HepG2 (cell line): Measurements from ENCODE around the gene JMJD6. TPM values are rescaled to one million over a fixed set of nuclear protein-coding genes. Genes with fewer than 3 reads are reported as not detected.

ENCODE experiments used
- HES4 ChIP-seq: sonication (generic); formaldehyde crosslinking; IDR thresholded peaks from 2 replicates; pipeline ENCODE4 v1.9.0; 2021; ENCODE audit warnings: mild to moderate bottlenecking, missing genetic modification reagents, borderline replicate concordance
- NAIF1 ChIP-seq: sonication (generic); formaldehyde crosslinking; IDR thresholded peaks from 2 replicates; pipeline ENCODE4 v1.5.0; 2020; ENCODE audit warnings: mild to moderate bottlenecking, missing genetic modification reagents, borderline replicate concordance
- NFYB ChIP-seq: sonication (generic); formaldehyde crosslinking; IDR thresholded peaks from 2 replicates; pipeline ENCODE4 v1.4.0; 2020; ENCODE audit warnings: missing genetic modification reagents
- NFYC ChIP-seq: IDR thresholded peaks from 2 replicates; pipeline ENCODE4 v1.6.1; 2016; ENCODE audit warnings: missing genetic modification reagents, missing compliant biosample characterization
- NR1H2 ChIP-seq: sonication (generic); formaldehyde crosslinking; IDR thresholded peaks from 2 replicates; pipeline ENCODE4 v1.8.1; 2022; ENCODE audit warnings: low read depth, missing genetic modification reagents, borderline replicate concordance
- REPIN1 ChIP-seq: sonication (generic); formaldehyde crosslinking; IDR thresholded peaks from 2 replicates; pipeline ENCODE4 v1.8.0; 2022; ENCODE audit warnings: missing genetic modification reagents, low read depth, mild to moderate bottlenecking, borderline replicate concordance
- SP2 ChIP-seq: sonication (generic); formaldehyde crosslinking; IDR thresholded peaks from 2 replicates; pipeline ENCODE4 v1.5.1; 2020; ENCODE audit warnings: mild to moderate bottlenecking, missing genetic modification reagents
- ZNF121 ChIP-seq: sonication (generic); formaldehyde crosslinking; IDR thresholded peaks from 2 replicates; pipeline ENCODE4 v1.5.0; 2020; ENCODE audit warnings: mild to moderate bottlenecking, missing genetic modification reagents
- polyA plus RNA-seq, 8 experiments: library from polyadenylated mRNA; depleted of rRNA in 3 of 8; stranded (reverse) in 7 of 8; unstranded in 1 of 8; fragments of >200 nt; fragmentation: Illumina TruSeq in 4 of 8; extraction: Trizol in 4 of 8; gene quantifications; 2 replicates each; pipeline versions ENCODE4 v1.2.1 to v1.2.3, GENCODE V29; 2011 to 2016; ENCODE audit warnings: low read depth in 4 of 8, missing spikeins in 1 of 8, mixed read lengths in 1 of 8; ENCODE audit not compliant: insufficient read depth in 1 of 8
- total RNA-seq, 5 experiments: library from RNA; depleted of rRNA; stranded (reverse); fragments of >200 nt; fragmentation: Illumina TruSeq; extraction: Trizol; gene quantifications; 2 replicates each; pipeline ENCODE4 v1.2.3, GENCODE V29; 2016; ENCODE audit warnings: low read depth in 1 of 5
- TF ChIP-seq, protein P1 (sequence below): IDR thresholded peaks from 2 replicates; pipeline ENCODE4 v1.6.1; 2016; ENCODE audit warnings: missing compliant biosample characterization, missing genetic modification reagents, borderline replicate concordance
- TF ChIP-seq, protein P2 (sequence below): sonication (generic); formaldehyde crosslinking; IDR thresholded peaks from 2 replicates; pipeline ENCODE4 v1.8.0; 2022; ENCODE audit warnings: missing genetic modification reagents, mild to moderate bottlenecking, borderline replicate concordance
- TF ChIP-seq, protein P3 (sequence below), 2 experiments: sonication (generic) in 1 of 2; formaldehyde crosslinking in 1 of 2; IDR thresholded peaks; 2 replicates each; pipeline versions ENCODE4 v1.6.1 to v1.9.0; 2014 to 2022; ENCODE audit warnings: antibody characterized with exemption in 1 of 2, borderline replicate concordance in 1 of 2, inconsistent platforms in 1 of 2, low read depth in 1 of 2, missing genetic modification reagents in 1 of 2
- TF ChIP-seq, protein P4 (sequence below): IDR thresholded peaks from 2 replicates; pipeline ENCODE4 v1.6.1; 2012; ENCODE audit warnings: low read depth, low read length, improper control_type of control experiment
- TF ChIP-seq, protein P5 (sequence below): sonication (generic); formaldehyde crosslinking; IDR thresholded peaks from 2 replicates; pipeline ENCODE4 v1.9.0; 2022; ENCODE audit warnings: low read depth, missing genetic modification reagents

JMJD6 gene
- total and polyA plus RNA-seq, 2 of the 13 experiments (the other 11 are each of a cell fraction or from before 2014, with no cell fraction given) = 33.6 to 41.0 TPM

DNA sequence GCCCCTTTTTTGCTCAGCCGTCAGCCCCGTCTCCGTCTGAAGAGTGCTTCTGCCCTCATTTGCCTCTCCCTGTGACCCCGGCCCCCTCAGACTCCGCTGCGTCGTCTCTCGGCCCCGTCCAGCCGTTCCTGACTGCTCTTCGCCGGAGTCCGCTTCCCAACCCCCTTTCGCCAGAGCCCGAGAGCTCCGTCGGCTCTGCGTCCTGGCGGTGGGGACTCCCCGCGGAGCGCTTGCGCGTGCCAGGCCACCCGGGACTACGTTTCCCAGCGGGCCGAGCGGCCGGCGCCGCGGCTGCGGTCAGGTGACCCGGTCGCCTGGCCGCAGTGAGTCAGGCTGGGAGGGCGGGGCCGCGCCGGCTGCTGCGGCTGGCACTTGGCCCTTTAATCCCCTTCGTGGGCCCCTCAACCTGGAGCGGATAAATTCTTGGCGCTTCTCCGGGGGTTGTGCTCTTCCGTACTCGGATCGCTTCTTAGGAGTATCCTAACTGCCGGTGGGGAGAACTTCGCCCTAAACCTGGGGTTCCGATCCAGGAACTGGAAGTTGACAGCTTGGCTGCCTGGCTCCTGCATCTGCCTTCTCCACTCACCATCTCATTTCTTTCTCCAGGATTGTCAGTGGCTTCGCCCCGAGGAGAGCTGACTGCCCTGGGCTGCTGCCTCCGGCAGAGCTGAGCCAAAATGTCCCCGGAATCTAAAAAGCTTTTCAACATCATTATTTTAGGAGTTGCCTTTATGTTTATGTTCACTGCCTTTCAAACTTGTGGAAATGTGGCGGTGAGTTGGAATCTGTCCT is 11.5 kb upstream of the JMJD6 start, which contains the start of gene MFSD11 (continued):
- TF ChIP-seq NAIF1 (CRISPR knock-in tag) = no peak
- TF ChIP-seq, protein P1, sequence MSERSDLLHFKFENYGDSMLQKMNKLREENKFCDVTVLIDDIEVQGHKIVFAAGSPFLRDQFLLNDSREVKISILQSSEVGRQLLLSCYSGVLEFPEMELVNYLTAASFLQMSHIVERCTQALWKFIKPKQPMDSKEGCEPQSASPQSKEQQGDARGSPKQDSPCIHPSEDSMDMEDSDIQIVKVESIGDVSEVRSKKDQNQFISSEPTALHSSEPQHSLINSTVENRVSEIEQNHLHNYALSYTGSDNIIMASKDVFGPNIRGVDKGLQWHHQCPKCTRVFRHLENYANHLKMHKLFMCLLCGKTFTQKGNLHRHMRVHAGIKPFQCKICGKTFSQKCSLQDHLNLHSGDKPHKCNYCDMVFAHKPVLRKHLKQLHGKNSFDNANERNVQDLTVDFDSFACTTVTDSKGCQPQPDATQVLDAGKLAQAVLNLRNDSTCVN = no peak
- TF ChIP-seq, protein P2, sequence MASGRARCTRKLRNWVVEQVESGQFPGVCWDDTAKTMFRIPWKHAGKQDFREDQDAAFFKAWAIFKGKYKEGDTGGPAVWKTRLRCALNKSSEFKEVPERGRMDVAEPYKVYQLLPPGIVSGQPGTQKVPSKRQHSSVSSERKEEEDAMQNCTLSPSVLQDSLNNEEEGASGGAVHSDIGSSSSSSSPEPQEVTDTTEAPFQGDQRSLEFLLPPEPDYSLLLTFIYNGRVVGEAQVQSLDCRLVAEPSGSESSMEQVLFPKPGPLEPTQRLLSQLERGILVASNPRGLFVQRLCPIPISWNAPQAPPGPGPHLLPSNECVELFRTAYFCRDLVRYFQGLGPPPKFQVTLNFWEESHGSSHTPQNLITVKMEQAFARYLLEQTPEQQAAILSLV (CRISPR knock-in tag) = no peak; the same call in none of the 2 replicates
- TF ChIP-seq SP2 (CRISPR knock-in tag) = no peak
- TF ChIP-seq REPIN1 (CRISPR knock-in tag) = no peak
- TF ChIP-seq, protein P3, sequence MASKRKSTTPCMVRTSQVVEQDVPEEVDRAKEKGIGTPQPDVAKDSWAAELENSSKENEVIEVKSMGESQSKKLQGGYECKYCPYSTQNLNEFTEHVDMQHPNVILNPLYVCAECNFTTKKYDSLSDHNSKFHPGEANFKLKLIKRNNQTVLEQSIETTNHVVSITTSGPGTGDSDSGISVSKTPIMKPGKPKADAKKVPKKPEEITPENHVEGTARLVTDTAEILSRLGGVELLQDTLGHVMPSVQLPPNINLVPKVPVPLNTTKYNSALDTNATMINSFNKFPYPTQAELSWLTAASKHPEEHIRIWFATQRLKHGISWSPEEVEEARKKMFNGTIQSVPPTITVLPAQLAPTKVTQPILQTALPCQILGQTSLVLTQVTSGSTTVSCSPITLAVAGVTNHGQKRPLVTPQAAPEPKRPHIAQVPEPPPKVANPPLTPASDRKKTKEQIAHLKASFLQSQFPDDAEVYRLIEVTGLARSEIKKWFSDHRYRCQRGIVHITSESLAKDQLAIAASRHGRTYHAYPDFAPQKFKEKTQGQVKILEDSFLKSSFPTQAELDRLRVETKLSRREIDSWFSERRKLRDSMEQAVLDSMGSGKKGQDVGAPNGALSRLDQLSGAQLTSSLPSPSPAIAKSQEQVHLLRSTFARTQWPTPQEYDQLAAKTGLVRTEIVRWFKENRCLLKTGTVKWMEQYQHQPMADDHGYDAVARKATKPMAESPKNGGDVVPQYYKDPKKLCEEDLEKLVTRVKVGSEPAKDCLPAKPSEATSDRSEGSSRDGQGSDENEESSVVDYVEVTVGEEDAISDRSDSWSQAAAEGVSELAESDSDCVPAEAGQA (IDR thresholded peaks at IDR 0.05; ENCODE audit: low read depth) = peak; percentile 41
- TF ChIP-seq, protein P3 (CRISPR knock-in tag; IDR thresholded peaks at IDR 0.05; ENCODE audit: borderline replicate concordance) = no peak
- 0 out of 2 replicates have a peak, but pooled peaks have one; percentile 34 for TF ChIP-seq ZNF121
- TF ChIP-seq, protein P4, sequence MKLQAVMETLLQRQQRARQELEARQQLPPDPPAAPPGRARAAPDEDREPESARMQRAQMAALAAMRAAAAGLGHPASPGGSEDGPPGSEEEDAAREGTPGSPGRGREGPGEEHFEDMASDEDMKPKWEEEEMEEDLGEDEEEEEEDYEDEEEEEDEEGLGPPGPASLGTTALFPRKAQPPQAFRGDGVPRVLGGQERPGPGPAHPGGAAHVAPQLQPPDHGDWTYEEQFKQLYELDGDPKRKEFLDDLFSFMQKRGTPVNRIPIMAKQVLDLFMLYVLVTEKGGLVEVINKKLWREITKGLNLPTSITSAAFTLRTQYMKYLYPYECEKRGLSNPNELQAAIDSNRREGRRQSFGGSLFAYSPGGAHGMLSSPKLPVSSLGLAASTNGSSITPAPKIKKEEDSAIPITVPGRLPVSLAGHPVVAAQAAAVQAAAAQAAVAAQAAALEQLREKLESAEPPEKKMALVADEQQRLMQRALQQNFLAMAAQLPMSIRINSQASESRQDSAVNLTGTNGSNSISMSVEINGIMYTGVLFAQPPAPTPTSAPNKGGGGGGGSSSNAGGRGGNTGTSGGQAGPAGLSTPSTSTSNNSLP = peak; percentile 95
- TF ChIP-seq HES4 (CRISPR knock-in tag) = 0 out of 2 replicates have a peak, but pooled peaks have one; percentile 66
- peak; percentile 2; the same call in 1 of the 2 replicates for TF ChIP-seq NR1H2 (CRISPR knock-in tag)
- TF ChIP-seq, protein P5, sequence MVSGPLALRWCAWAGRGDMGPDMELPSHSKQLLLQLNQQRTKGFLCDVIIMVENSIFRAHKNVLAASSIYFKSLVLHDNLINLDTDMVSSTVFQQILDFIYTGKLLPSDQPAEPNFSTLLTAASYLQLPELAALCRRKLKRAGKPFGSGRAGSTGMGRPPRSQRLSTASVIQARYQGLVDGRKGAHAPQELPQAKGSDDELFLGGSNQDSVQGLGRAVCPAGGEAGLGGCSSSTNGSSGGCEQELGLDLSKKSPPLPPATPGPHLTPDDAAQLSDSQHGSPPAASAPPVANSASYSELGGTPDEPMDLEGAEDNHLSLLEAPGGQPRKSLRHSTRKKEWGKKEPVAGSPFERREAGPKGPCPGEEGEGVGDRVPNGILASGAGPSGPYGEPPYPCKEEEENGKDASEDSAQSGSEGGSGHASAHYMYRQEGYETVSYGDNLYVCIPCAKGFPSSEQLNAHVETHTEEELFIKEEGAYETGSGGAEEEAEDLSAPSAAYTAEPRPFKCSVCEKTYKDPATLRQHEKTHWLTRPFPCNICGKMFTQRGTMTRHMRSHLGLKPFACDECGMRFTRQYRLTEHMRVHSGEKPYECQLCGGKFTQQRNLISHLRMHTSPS (CRISPR knock-in tag) = no peak
- no peak for TF ChIP-seq NFYC
- no peak for TF ChIP-seq NFYB (CRISPR knock-in tag)
